ENCODE results near the gene PGLYRP2.

PGLYRP2 gene

GRCh38 chr19:15453906-15454860, 25.1 kb downstream of the PGLYRP2 start:
- no peak for DNase-seq

GRCh38 chr19:15453091-15453578, 26.2 kb downstream of the PGLYRP2 start:
- DNase-seq, result no peak

- DNase-seq, result no peak
Observed at GRCh38 chr19:15452111-15453047, 26.9 kb downstream of the PGLYRP2 start.

- DNase-seq, result no peak
Observed at GRCh38 chr19:15450528-15450890, 28.8 kb downstream of the PGLYRP2 start.

- DNase-seq, result peak; percentile 81
Observed at GRCh38 chr19:15449620-15450527, 29.4 kb downstream of the PGLYRP2 start, which contains the start of gene WIZ. WIZ (minus strand) TSS chr19:15449956; CDS start chr19:15448307, 1,649 bp downstream.

- DNase-seq, result no peak
Observed at GRCh38 chr19:15448778-15449619, 30.3 kb downstream of the PGLYRP2 start.

- no peak for DNase-seq
Observed at GRCh38 chr19:15448044-15448777, 31.1 kb downstream of the PGLYRP2 start.

GRCh38 chr19:15447057-15447456, 32.2 kb downstream of the PGLYRP2 start:
- no peak for DNase-seq

GRCh38 chr19:15445807-15446376, 33.4 kb downstream of the PGLYRP2 start:
- DNase-seq, result no peak

GRCh38 chr19:15445227-15445605, 34.1 kb downstream of the PGLYRP2 start:
- no peak for DNase-seq

GRCh38 chr19:15444505-15445226, 34.6 kb downstream of the PGLYRP2 start:
- no peak for DNase-seq

- DNase-seq, result no peak
Observed at GRCh38 chr19:15443838-15444237, 35.5 kb downstream of the PGLYRP2 start.

GRCh38 chr19:15443325-15443724, 36.0 kb downstream of the PGLYRP2 start:
- DNase-seq, result no peak

- no peak for DNase-seq
Observed at GRCh38 chr19:15442142-15442920, 37.0 kb downstream of the PGLYRP2 start.

GRCh38 chr19:15441317-15441716, 38.0 kb downstream of the PGLYRP2 start:
- DNase-seq, result no peak

GRCh38 chr19:15439821-15440641, 39.3 kb downstream of the PGLYRP2 start:
- no peak for DNase-seq

- DNase-seq, result no peak
Observed at GRCh38 chr19:15439078-15439799, 40.1 kb downstream of the PGLYRP2 start.

Measured in CD4-positive, alpha-beta T cell treated with Interleukin-4 for 4 hours (primary cell).